Pons (tissue), 1 donor: Measurements from ENCODE around the gene TRPM2.
"Not testable (repeated sequence)": the region's sequence is repeated elsewhere in the genome, so short reads cannot be mapped to it uniquely, and the experiment has no call there.

Source experiments
- DNase-seq: peaks from one replicate; pipeline ENCODE4 v3.0.0-alpha.2; 2016; ENCODE audit warnings: low spot score

TRPM2 gene

DNA sequence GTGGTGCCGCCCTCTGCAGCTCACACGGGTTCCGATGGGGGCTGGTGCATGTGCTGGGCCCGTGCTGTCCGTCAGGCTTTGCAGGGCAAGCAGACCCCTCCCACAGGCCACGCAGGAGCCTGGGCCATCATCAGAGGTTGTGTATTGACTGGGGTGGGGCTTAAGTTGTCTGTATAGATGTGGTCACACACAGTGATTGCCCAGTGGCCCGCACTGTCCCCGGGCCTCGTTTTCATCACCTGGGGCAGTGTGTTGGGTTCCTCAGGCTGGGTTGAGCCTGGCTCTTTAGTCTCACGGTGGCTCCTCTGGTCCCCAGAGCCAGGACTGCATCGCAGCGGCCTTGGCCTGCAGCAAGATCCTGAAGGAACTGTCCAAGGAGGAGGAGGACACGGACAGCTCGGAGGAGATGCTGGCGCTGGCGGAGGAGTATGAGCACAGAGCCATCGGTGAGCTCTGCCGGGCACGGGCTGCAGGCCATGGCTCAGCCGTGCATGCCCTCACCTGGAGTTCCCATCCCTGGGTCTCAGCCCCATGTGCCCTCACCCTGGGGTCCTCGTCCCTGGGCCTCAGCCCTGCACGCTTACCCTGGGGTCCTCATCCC is 44.1 kb downstream of the TRPM2 start:
- DNase-seq, result no peak

DNA sequence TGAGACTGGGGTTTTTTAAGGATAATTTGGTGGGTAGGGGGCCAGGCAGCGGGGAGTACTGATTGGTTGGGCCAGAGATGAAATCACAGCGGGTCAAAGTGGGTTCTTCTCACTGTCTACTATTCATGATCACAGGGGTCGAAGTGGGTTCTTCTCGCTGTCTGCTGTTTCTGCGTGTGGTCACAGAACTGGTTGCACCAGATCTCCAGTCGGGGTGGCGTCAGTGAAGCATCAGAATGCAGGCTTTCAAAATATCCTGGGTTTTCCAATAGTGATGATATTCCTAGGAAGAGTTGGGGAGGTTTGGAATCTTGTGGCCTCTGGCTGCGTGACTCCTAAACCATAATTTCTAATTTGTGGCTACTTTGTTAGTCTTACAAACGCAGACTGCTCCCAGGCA is 45.1 kb downstream of the TRPM2 start:
- DNase-seq, result no peak

GRCh38 chr21:44399151-44399954 is 45.9 kb downstream of the TRPM2 start:
- DNase-seq, result no peak

DNA sequence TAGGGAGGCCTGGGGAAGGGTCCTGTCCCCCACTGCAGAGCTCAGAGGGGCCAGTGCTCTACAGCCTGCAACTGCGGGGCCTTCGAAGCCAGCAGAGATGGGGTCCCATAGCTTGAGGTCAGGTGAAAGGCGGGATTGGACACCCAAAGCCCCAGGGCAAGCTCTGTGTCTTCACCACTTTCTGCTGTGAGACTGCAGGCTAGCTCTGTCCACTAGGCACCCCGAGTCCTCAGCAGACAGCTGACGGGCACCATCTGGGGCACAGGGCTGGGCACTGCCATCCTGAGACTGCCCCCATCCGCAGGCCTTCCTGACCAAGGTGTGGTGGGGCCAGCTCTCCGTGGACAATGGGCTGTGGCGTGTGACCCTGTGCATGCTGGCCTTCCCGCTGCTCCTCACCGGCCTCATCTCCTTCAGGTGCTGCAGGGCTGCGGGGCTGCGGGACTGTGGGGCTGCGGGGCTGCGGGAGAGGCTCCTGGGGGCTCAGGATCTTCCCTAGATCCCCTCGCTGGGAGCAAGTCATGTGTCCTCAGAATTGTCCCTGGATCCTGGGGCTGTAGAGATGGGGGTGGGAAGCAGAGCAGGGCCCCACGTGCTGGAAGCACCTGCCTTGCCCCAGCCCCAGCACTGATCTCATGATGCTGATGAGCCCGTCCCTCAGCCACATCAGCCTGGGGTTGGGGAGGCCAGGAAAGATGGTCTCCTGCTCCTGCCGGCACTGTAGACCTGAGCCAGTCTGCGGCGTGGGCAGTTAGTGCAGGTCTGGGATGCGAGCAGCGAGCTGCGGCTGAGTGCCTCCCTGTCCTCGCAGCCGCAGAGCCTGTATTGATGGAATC is 46.8 kb downstream of the TRPM2 start:
- no peak for DNase-seq

- DNase-seq, result no peak
These were observed 47.5 kb downstream of the TRPM2 start for GRCh38 chr21:44400791-44401385.

DNA sequence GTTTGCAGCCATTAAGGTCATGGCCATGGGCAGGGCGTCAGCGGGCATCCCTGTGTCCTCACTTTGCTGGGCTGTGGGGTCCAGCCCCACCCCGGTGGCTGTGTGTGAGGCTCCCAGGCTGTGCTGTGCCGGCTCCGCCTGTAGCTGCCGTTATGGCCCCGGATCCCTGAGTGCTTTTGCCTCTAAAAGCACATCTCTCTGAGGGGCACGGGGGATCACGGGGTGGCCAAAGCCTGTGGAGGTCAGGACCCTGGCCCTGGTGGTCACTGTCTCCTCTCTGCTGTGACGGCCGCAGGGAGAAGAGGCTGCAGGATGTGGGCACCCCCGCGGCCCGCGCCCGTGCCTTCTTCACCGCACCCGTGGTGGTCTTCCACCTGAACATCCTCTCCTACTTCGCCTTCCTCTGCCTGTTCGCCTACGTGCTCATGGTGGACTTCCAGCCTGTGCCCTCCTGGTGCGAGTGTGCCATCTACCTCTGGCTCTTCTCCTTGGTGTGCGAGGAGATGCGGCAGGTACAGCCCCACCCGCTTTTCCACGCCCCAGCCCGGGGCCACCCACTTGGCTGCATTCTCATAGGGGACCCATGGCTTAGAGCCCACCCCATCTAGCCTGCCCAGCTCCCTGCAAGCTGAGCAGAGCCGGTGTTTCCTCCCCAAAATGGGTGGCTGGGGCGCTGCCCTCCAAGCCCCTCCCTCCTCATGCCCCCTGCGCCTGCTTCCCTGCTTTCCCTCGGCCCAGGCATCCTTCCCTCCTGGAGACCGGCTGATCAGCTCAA is 48.2 kb downstream of the TRPM2 start:
- DNase-seq, result no peak

- DNase-seq, result no peak
These were observed 49.1 kb downstream of the TRPM2 start for GRCh38 chr21:44402323-44403105.

GRCh38 chr21:44403106-44404020 is 49.9 kb downstream of the TRPM2 start:
- DNase-seq, result no peak

DNA sequence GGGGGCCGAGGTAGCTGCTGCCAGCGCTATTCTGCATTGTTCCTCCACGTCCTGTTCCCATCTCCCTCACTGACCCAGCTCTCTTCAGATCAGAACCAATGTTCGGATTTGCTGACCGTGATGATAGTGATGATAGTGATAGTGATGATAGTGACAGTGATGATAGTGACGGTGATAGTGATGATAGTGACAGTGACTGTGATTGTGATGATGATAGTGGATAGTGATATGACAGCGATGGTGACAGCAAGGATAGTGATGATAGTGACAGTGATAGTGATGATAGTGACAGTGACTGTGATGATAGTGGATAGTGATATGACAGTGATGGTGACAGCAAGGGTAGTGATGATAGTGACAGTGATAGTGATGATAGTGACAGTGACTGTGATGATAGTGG is 51.1 kb downstream of the TRPM2 start:
- not testable (repeated sequence) for DNase-seq

DNA sequence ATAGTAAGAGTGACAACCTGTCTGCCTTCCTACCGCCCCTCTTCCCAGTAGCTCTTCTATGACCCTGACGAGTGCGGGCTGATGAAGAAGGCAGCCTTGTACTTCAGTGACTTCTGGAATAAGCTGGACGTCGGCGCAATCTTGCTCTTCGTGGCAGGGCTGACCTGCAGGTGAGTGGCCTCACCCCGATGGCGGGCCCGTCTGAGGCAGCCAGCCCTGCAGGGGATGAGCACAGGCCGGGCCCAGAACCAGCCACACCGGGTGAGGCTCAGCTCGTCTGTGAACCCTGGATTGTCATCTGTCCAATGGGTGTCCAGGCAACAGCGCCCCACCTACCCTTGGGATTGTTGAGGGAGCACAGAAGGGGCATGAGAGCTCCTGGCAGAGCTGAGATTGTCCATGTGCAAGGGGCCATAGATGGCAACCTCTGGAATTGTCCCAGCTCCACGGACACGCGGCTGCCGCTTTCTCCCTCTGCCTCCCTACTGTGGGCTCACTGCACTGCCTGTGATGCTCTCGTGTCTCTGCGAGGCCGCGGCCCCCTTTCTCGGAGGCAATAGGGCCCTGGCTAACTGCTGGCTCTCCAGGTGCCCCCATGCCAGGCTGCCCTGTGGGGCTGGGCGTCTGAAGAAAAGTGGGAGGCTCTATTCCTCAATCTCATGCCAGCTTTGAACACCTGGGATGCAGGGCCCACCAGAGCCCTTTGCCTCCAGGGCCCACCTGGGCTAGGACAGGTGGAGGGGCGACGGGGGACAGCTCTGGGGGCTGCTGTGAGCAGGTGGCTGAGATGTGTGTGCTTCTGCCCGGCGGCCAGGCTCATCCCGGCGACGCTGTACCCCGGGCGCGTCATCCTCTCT is 51.9 kb downstream of the TRPM2 start:
- no peak for DNase-seq

DNA sequence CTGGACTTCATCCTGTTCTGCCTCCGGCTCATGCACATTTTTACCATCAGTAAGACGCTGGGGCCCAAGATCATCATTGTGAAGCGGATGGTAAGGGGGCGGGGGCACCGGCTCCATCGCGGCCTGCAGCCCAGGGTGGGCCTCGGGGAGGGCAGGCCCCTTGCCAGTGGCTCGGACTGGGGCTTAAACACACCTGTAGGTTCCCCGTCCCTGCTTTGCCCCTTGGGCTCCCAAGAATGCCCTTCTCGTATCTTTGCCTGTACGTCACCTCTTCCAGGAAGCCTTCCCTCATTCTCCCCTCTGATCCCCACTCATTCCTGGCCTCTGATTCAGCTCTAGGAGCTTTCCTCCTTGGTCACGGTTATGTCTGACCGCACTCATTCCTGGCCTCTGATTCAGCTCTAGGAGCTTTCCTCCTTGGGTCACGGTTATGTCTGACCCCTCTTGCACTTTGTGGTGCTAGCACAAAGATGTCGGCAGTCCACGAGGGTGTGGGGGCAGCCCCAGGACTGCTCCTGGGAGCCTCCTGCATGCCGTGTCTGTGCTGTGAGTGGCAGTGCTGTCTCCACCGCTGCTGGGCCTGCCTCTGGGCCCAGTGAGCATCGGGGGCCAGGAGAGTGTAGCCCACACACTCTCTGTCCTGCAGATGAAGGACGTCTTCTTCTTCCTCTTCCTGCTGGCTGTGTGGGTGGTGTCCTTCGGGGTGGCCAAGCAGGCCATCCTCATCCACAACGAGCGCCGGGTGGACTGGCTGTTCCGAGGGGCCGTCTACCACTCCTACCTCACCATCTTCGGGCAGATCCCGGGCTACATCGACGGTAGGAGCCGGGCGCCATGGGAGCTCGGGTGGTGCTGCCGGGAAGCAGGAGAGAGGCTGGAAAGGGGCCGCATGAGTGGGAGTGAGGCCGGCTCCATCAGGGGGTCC is 52.8 kb downstream of the TRPM2 start:
- no peak for DNase-seq

DNA sequence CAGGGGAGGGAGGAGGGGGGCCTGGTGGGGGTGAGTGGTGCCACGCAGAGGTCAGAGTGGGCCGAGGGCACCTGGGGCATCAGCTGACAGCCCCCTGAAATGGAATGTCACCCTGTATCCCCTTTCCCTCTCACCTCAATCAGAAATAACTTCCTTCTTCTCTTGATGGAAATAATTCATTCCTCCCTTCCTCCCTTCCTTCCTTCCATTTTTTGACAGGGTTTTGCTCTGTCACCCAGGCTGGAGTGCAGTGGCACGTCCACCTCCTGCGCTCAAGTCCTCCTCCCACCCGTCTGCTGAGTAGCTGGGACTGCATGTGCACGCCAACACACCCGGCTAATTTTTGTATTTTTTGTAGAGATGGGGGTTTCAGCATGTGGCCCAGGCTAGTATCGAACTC is 53.5 kb downstream of the TRPM2 start:
- DNase-seq, result no peak

GRCh38 chr21:44407493-44407892 is 54.1 kb downstream of the TRPM2 start:
- DNase-seq, result no peak

DNA sequence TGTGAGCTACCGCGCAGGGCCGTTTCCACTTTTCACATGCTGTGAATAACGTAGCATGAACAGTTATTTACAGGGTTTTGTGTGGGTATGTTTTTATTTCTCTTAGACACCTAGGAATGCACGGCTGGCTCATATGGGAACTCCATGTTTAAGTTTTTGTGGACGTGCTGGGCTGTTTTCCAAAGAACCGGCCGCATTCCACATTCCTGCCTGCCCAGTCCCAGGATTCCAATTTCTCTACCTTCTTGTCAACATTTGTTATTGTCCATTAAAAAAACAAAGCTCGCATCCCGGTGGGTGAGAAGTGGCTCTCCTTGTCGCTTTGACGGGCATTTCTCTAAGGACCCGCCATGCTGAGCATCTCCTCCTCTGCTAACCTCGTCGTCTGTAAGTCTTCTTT is 54.8 kb downstream of the TRPM2 start:
- no peak for DNase-seq

DNA sequence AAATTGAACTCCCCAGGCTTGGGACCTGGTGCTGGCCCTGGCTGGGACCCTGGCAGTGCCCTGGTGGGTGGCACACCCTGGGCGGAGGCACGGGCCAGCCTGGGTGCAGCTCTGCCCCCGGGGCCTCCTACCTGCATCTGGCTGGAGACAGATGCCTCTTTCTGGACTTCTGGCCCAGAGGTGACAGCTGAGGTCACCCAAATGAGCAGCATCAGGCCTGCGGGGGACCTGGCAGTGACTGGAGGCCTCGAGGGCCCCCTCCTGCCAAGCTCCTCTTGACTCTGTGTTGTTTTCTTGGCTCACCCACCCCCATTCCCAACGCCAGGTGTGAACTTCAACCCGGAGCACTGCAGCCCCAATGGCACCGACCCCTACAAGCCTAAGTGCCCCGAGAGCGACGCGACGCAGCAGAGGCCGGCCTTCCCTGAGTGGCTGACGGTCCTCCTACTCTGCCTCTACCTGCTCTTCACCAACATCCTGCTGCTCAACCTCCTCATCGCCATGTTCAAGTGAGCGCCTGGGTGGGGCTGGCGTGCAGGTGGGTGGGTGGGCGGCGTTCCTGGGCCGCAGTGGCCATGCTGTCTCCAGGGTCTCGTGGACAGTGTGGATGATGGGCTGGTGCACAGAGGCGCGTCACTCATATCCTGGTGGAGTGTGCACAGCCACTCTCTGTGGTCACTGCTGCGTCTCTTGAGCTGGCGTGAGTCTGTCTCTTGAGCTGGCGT is 60.3 kb downstream of the TRPM2 start:
- no peak for DNase-seq

GRCh38 chr21:44414291-44415072 is 61.1 kb downstream of the TRPM2 start:
- no peak for DNase-seq
